Loucy (cell line): ENCODE results near the gene FAM200C.

ENCODE experiments used
- H2AFZ ChIP-seq: fragments of 200-600 bp; sonication (generic); 2 replicates; pipeline ENCODE4 v1.6.0; 2016; ENCODE audit warnings: antibody characterized with exemption, mild to moderate bottlenecking, low read length, moderate library complexity
- H3F3A ChIP-seq: fragments of 200-600 bp; 2 replicates; pipeline ENCODE4 v1.6.0; 2016; ENCODE audit warnings: antibody characterized with exemption, low read depth, mild to moderate bottlenecking
- H3K27me3 ChIP-seq: fragments of 200-600 bp; sonication (generic); 2 replicates; pipeline ENCODE4 v1.6.1; 2014; ENCODE audit warnings: low read length, mild to moderate bottlenecking; ENCODE audit not compliant: insufficient read depth, poor library complexity, severe bottlenecking
- H3K36me3 ChIP-seq: fragments of 200-600 bp; sonication (generic); 2 replicates; pipeline ENCODE4 v1.6.1; 2016; ENCODE audit warnings: low read length; ENCODE audit not compliant: insufficient read depth
- H3K4me1 ChIP-seq: fragments of 200-600 bp; sonication (generic); 2 replicates; pipeline ENCODE4 v1.5.1; 2014; ENCODE audit warnings: low read length, mild to moderate bottlenecking; ENCODE audit not compliant: insufficient read depth, poor library complexity, severe bottlenecking
- H3K4me2 ChIP-seq: fragments of 200-600 bp; sonication (generic); 2 replicates; pipeline ENCODE4 v1.6.0; 2014; ENCODE audit warnings: antibody characterized with exemption, low read length, low read depth, mild to moderate bottlenecking; ENCODE audit not compliant: poor library complexity, severe bottlenecking
- H3K4me3 ChIP-seq: fragments of 200-600 bp; sonication (generic); 2 replicates; pipeline ENCODE4 v1.5.1; 2014; ENCODE audit warnings: low read length, mild to moderate bottlenecking, mixed read lengths; ENCODE audit not compliant: poor library complexity, severe bottlenecking
- H3K79me2 ChIP-seq: fragments of 200-600 bp; sonication (generic); 2 replicates; pipeline ENCODE4 v1.6.1; 2014; ENCODE audit warnings: low read length; ENCODE audit not compliant: insufficient read depth
- H3K9ac ChIP-seq: fragments of 200-600 bp; sonication (generic); 2 replicates; pipeline ENCODE4 v1.6.0; 2014; ENCODE audit warnings: mild to moderate bottlenecking, low read depth, low read length, moderate library complexity; ENCODE audit not compliant: poor library complexity, severe bottlenecking
- H3K9me2 ChIP-seq: fragments of 200-600 bp; sonication (generic); replicated peaks from 2 replicates; pipeline ENCODE4 v1.6.1; 2016; ENCODE audit warnings: low read depth, low read length, mixed read lengths
- H3K9me3 ChIP-seq: fragments of 200-600 bp; sonication (generic); 2 replicates; pipeline ENCODE4 v1.6.1; 2014; ENCODE audit warnings: mild to moderate bottlenecking, antibody characterized with exemption, low read length, low read depth; ENCODE audit not compliant: insufficient read depth
- H4K20me1 ChIP-seq: fragments of 200-600 bp; sonication (generic); 2 replicates; pipeline ENCODE4 v1.6.0; 2014; ENCODE audit warnings: antibody characterized with exemption, low read length, mild to moderate bottlenecking; ENCODE audit not compliant: insufficient read depth, poor library complexity, severe bottlenecking
- CTCF ChIP-seq: fragments of 200-600 bp; sonication (generic); conservative IDR thresholded peaks from 2 replicates; pipeline ENCODE4 v1.5.1; 2014; ENCODE audit warnings: mild to moderate bottlenecking, antibody characterized with exemption, low read length
- EZH2phosphoT487 ChIP-seq: fragments of 200-600 bp; IDR thresholded peaks from 2 replicates; pipeline ENCODE4 v1.6.1; 2018; ENCODE audit warnings: antibody characterized with exemption, mild to moderate bottlenecking, moderate library complexity, borderline replicate concordance

FAM200C gene

GRCh38 chr5:160369990-160370712 is 29.7 kb downstream of the FAM200C start, which contains the start of gene C1QTNF2:
Gene C1QTNF2, minus strand, starts transcription at chr5:160370626. Its CDS starts 15,615 bp downstream, at chr5:160355011.
- H4K20me1 ChIP-seq = no peaks in the 10 kb centered on the region
- H2AFZ ChIP-seq = no peak within 1 kb of the TSS
- no peaks in the 10 kb centered on the region for H3K27me3 ChIP-seq
- H3K4me3 ChIP-seq = no peak within 1 kb of the TSS
- no peaks in the 10 kb centered on the region for H3K79me2 ChIP-seq
- TF ChIP-seq CTCF = no peak
- no peak for TF ChIP-seq EZH2phosphoT487
- no peak within 1 kb of the TSS for H3K4me2 ChIP-seq
- H3K9me2 ChIP-seq = no peaks in the 10 kb centered on the region
- H3K36me3 ChIP-seq = no peaks in the 10 kb centered on the region
- H3K4me1 ChIP-seq = no peaks in the 10 kb centered on the region
- no peaks in the 10 kb centered on the region for H3F3A ChIP-seq
- no peaks in the 10 kb centered on the region for H3K9me3 ChIP-seq
- H3K9ac ChIP-seq = no peak within 1 kb of the TSS

DNA sequence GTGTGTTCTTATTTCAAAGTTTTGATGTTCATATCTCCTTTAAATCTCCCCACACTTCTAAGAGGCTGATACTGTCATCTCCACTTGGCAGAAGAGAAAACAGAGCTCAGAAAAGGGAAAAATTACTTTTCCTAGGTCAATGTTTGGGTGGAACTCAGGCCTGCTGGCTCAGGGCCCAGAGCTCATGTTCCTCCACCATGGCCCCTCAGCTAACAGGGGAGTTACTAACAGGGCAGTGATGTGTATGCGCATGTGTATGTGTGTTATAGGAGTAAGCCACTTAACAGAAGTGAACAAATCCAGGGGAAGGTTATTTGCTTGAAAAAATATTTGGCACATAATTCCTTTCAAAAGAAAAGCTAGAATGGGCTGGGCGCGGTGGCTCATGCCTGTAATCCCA is 32.0 kb downstream of the FAM200C start:
- no peaks in the 10 kb centered on the region for H3K4me1 ChIP-seq
- H3K27me3 ChIP-seq = no peaks in the 10 kb centered on the region
- no peak overlapping the region for H3K9ac ChIP-seq
- H3F3A ChIP-seq = no peaks in the 10 kb centered on the region
- H3K9me2 ChIP-seq = no peaks in the 10 kb centered on the region
- H2AFZ ChIP-seq = no peak overlapping the region
- H3K4me3 ChIP-seq = no peak overlapping the region
- TF ChIP-seq CTCF = no peak
- TF ChIP-seq EZH2phosphoT487 = no peak
- no peaks in the 10 kb centered on the region for H3K36me3 ChIP-seq
- no peaks in the 10 kb centered on the region for H3K79me2 ChIP-seq
- no peaks in the 10 kb centered on the region for H3K9me3 ChIP-seq
- H4K20me1 ChIP-seq = no peaks in the 10 kb centered on the region
- no peak overlapping the region for H3K4me2 ChIP-seq

- Histone ChIP-seq H3K4me2 (no peak overlapping the region), H3K36me3 (no peaks in the 10 kb centered on the region), H3K27me3 (no peaks in the 10 kb centered on the region), H2AFZ (no peak overlapping the region), H3K9me2 (no peaks in the 10 kb centered on the region), H3K79me2 (no peaks in the 10 kb centered on the region), H3K9me3 (no peaks in the 10 kb centered on the region), H3F3A (no peaks in the 10 kb centered on the region), H3K4me3 (no peak overlapping the region), H3K4me1 (no peaks in the 10 kb centered on the region), H4K20me1 (no peaks in the 10 kb centered on the region), H3K9ac (no peak overlapping the region)
- TF ChIP-seq EZH2phosphoT487 (no peak), CTCF (no peak)
Observed at GRCh38 chr5:160367261-160367660, 32.6 kb downstream of the FAM200C start.
